ENCODE measurements around the gene NFS1. TPM values are rescaled to one million over a fixed set of nuclear protein-coding genes. Genes with fewer than 3 reads are reported as not detected.
"Not testable (repeated sequence)": the region's sequence is repeated elsewhere in the genome, so short reads cannot be mapped to it uniquely, and the experiment has no call there.

NFS1 gene
- total RNA-seq, 2 experiments from 2014 or later = 10.6 to 11.5 TPM

- DNase-seq = no peak
- H3K4me1 ChIP-seq (ENCODE audit: insufficient read depth, low read length) = peaks cover 56% of the 10 kb centered on the region
- H3K27me3 ChIP-seq (ENCODE audit: control insufficient read depth in 1 of 2, insufficient read depth in 2 of 2, low read length in 2 of 2) = no peaks in the 10 kb centered on the region
- Mint-ChIP-seq H3K36me3 (ENCODE audit: low read depth) (peaks cover 96% of the 10 kb centered on the region), H3K27ac (peak overlapping the region; percentile 57), H3K4me3 (no peak overlapping the region), H3K4me1 (ENCODE audit: low read depth) (peaks cover 55% of the 10 kb centered on the region), H3K27me3 (no peaks in the 10 kb centered on the region), H3K9me3 (no peaks in the 10 kb centered on the region)
- no peak for ATAC-seq (ENCODE audit: poor library complexity)
- H3K4me3 ChIP-seq (ENCODE audit: low read length) = no peak overlapping the region
- no peak for TF ChIP-seq CTCF (IDR thresholded peaks at IDR 0.05)
- no peaks in the 10 kb centered on the region for H3K9me3 ChIP-seq (ENCODE audit: control insufficient read depth in 1 of 2, insufficient read depth in 1 of 2, low read length in 2 of 2)
- peaks cover 97% of the 10 kb centered on the region for H3K36me3 ChIP-seq (ENCODE audit: insufficient read depth, low read length)
- CTCF ChIA-PET = no interaction called here
- intact Hi-C loops (cut with DNase I, micrococcal nuclease) = loop anchor here in 1 of 2 experiments (2.0 kb wide), 1 partner anchor 14 kb away; no protein-coding TSS in a partner anchor
- H3K27ac ChIP-seq (ENCODE audit: low read depth in 1 of 2, low read length in 2 of 2) = no peak overlapping the region
- POLR2A ChIA-PET = interaction anchor here (0.6 to 2.0 kb wide), 3 partner anchors 10 to 419 kb away, joined by 3 to 6 read pairs (median 3); no protein-coding TSS in a partner anchor
Observed at GRCh38 chr20:35716330-35716729, 17.2 kb upstream of the NFS1 start.

GRCh38 chr20:35715652-35716051 lies 16.5 kb upstream of the NFS1 start:
- ChIA-PET POLR2A (interaction anchor here (1.1 to 2.0 kb wide), 2 partner anchors 9 to 10 kb away, joined by 4 to 6 read pairs; no protein-coding TSS in a partner anchor), CTCF (no interaction called here)
- Histone ChIP-seq H3K27me3 (ENCODE audit: control insufficient read depth in 1 of 2, insufficient read depth in 2 of 2, low read length in 2 of 2) (no peaks in the 10 kb centered on the region), H3K4me3 (ENCODE audit: low read length) (no peak overlapping the region), H3K4me1 (ENCODE audit: insufficient read depth, low read length) (peaks cover 49% of the 10 kb centered on the region), H3K36me3 (ENCODE audit: insufficient read depth, low read length) (peaks cover 97% of the 10 kb centered on the region), H3K27ac (ENCODE audit: low read depth in 1 of 2, low read length in 2 of 2) (no peak overlapping the region), H3K9me3 (ENCODE audit: control insufficient read depth in 1 of 2, insufficient read depth in 1 of 2, low read length in 2 of 2) (no peaks in the 10 kb centered on the region)
- Mint-ChIP-seq H3K9me3 (no peaks in the 10 kb centered on the region), H3K36me3 (ENCODE audit: low read depth) (peaks cover 96% of the 10 kb centered on the region), H3K27me3 (no peaks in the 10 kb centered on the region), H3K4me3 (no peak overlapping the region), H3K4me1 (ENCODE audit: low read depth) (peaks cover 58% of the 10 kb centered on the region), H3K27ac (peak overlapping the region; percentile 57)
- DNase-seq (no peak), ATAC-seq (ENCODE audit: poor library complexity) (no peak)
- intact Hi-C loops (cut with DNase I, micrococcal nuclease) = loop anchor here (2.0 kb wide), 2 partner anchors 15 to 19 kb away; no protein-coding TSS in a partner anchor
- TF ChIP-seq CTCF (IDR thresholded peaks at IDR 0.05) = no peak

GRCh38 chr20:35714127-35714526 lies 15.0 kb upstream of the NFS1 start:
- ChIA-PET POLR2A (no interaction called here), CTCF (interaction anchor here (0.6 to 1.2 kb wide), 2 partner anchors 88 to 95 kb away, joined by 3 to 4 read pairs; no protein-coding TSS in a partner anchor)
- Histone ChIP-seq H3K27ac (ENCODE audit: low read depth in 1 of 2, low read length in 2 of 2) (no peak overlapping the region), H3K4me1 (ENCODE audit: insufficient read depth, low read length) (peaks cover 41% of the 10 kb centered on the region), H3K36me3 (ENCODE audit: insufficient read depth, low read length) (peaks cover 97% of the 10 kb centered on the region), H3K9me3 (ENCODE audit: control insufficient read depth in 1 of 2, insufficient read depth in 1 of 2, low read length in 2 of 2) (no peaks in the 10 kb centered on the region), H3K27me3 (ENCODE audit: control insufficient read depth in 1 of 2, insufficient read depth in 2 of 2, low read length in 2 of 2) (no peaks in the 10 kb centered on the region), H3K4me3 (ENCODE audit: low read length) (no peak overlapping the region)
- intact Hi-C loops (cut with DNase I, micrococcal nuclease) = loop anchor here in 1 of 2 experiments (2.0 kb wide), 1 partner anchor 21 kb away; no protein-coding TSS in a partner anchor
- DNase-seq = no peak
- no peak for TF ChIP-seq CTCF (IDR thresholded peaks at IDR 0.05)
- peak overlapping the region; percentile 15 for H3K4me3 Mint-ChIP-seq
- no peaks in the 10 kb centered on the region for H3K9me3 Mint-ChIP-seq
- H3K4me1 Mint-ChIP-seq (ENCODE audit: low read depth) = peaks cover 62% of the 10 kb centered on the region
- H3K36me3 Mint-ChIP-seq (ENCODE audit: low read depth) = peaks cover 96% of the 10 kb centered on the region
- H3K27me3 Mint-ChIP-seq = no peaks in the 10 kb centered on the region
- no peak for ATAC-seq (ENCODE audit: poor library complexity)
- H3K27ac Mint-ChIP-seq = no peak overlapping the region

- Histone ChIP-seq H3K4me1 (ENCODE audit: insufficient read depth, low read length) (peaks cover 33% of the 10 kb centered on the region), H3K36me3 (ENCODE audit: insufficient read depth, low read length) (peaks cover 97% of the 10 kb centered on the region)
- CTCF ChIA-PET = interaction anchor here (0.7 to 0.9 kb wide), 2 partner anchors 26 to 108 kb away, joined by 3 read pairs; no protein-coding TSS in a partner anchor
- POLR2A ChIA-PET = interaction anchor here (0.7 to 3.6 kb wide), 2 partner anchors 29 to 31 kb away, joined by 3 to 20 read pairs; partner anchors contain the start of gene RBM39
- ATAC-seq (ENCODE audit: poor library complexity); H3K9me3 ChIP-seq (ENCODE audit: control insufficient read depth in 1 of 2, insufficient read depth in 1 of 2, low read length in 2 of 2); H3K27me3 Mint-ChIP-seq; H3K4me3 ChIP-seq (ENCODE audit: low read length); DNase-seq; H3K27ac ChIP-seq (ENCODE audit: low read depth in 1 of 2, low read length in 2 of 2); intact Hi-C loops (cut with DNase I, micrococcal nuclease); H3K27me3 ChIP-seq (ENCODE audit: control insufficient read depth in 1 of 2, insufficient read depth in 2 of 2, low read length in 2 of 2); H3K9me3 Mint-ChIP-seq: not testable (repeated sequence)
- Mint-ChIP-seq H3K36me3 (ENCODE audit: low read depth) (peaks cover 96% of the 10 kb centered on the region), H3K27ac (peak overlapping the region; percentile 47), H3K4me1 (ENCODE audit: low read depth) (peaks cover 69% of the 10 kb centered on the region), H3K4me3 (peak overlapping the region; percentile 30)
Observed at GRCh38 chr20:35713120-35713519, 14.0 kb upstream of the NFS1 start.
